Stimulated activated CD4-positive, alpha-beta T cell treated with anti-CD3 and anti-CD28 coated beads, Interleukin-15, amount 100 ng/mL, for 24 hours (primary cell): ENCODE results near the gene CERS2.
A peak's percentile ranks its signal among the peaks of the same experiment; 100 is the strongest.
"Not testable (repeated sequence)": the region's sequence is repeated elsewhere in the genome, so short reads cannot be mapped to it uniquely, and the experiment has no call there.

Experiments
- DNase-seq: peaks from one replicate; pipeline ENCODE4 v3.0.0-alpha.2; 2020

CERS2 gene

DNA sequence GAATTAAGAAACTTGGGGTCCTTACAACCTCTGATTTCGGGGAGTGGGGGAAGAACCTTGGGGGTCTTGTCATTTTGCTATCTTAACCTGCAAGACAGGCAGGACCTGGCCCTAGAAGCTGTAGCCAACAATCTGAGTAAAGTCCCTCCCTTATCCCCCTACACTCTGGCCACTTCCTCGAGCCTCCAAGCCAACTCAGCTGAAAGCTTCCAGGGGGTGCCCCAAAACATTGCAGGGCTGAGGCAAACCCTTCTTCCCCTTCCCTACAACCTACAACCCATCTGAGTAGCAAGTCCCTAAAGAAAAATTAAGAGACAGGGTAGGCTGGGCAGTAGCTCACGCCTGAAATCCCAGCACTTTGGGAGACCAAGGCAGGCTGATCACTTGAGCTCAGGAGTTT, 5.0 kb downstream of the CERS2 start:
- no peak for DNase-seq

DNA sequence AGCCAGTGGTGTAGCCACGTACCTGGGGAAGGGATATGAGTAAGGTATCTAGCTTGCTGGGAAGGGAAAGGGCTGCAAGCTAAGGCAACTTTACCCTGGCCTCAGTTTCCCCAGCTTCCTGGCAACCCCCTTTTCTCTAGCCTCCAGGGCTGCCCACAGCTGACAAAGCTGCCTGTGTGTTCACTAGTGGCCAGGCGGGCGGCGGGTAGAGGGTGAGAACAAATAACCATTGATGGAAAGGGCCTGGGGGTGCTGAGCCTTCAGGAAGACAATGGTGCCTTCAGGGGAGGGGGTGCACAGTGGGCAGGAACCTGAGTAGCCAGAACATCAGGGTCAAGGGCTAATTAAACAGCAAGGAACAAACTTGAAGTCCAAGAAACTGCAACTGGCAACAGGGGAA, 6.1 kb downstream of the CERS2 start:
- DNase-seq, result no peak

DNA sequence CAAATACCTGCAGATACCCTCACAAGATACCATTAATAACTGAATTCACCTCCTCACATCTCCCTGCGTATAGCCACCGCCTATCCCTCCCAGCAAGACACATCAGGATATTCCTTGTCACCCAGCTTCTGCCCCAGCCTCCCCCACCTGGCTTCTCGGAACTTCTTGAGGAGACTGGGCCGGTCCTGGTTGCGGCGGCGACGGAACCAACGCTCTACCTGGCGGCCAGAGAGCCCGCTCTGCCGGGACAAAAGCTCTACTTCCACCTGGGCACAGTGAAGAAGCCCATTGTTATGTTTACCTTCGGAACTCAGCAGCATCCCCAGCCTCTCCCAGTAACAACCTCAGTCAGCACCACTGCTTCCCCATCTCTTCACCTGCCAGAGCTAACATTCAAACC, 6.7 kb downstream of the CERS2 start:
- DNase-seq, result no peak

- DNase-seq, result no peak
Measured at GRCh38 chr1:150966011-150966410, 8.6 kb downstream of the CERS2 start.

GRCh38 chr1:150965605-150966004, 9.0 kb downstream of the CERS2 start:
- no peak for DNase-seq

- no peak for DNase-seq
Measured at GRCh38 chr1:150964164-150964489, 10.5 kb downstream of the CERS2 start.

- DNase-seq, result no peak
Measured at GRCh38 chr1:150963321-150964163, 11.1 kb downstream of the CERS2 start.

- no peak for DNase-seq
Measured at GRCh38 chr1:150961756-150962155, 12.9 kb downstream of the CERS2 start.

DNA sequence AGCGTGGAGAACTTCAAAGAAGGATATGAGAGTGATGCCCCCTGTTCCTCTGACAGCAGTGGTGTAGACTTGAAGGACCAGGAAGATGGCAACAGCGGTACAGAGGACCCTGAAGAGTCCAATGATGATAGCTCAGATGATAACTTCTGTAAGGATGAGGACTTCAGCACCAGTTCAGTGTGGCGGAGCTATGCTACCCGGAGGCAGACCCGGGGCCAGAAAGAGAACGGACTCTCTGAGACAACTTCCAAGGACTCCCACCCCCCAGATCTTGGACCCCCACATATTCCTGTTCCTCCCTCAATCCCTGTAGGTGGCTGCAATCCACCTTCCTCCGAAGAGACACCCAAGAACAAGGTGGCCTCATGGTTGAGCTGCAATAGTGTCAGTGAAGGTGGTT, 14.0 kb downstream of the CERS2 start:
- no peak for DNase-seq

DNA sequence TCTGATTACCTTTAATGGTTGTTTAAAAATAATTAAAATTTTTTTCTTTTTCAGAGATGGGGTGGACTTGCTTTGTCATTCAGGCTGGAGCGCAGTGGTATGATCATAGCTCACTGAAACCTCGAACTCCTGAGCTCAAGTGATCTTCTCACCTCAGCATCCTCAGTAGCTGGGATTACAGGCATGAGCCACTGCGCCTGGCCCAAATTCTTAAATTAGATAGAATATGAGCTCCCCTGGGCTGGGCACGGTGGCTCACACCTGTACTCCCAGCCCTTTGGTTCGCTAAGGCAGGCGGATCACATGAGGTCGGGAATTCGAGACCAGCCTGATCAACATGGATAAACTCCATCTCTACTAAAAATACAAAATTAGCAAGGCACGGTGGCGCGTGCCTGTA, 17.0 kb downstream of the CERS2 start:
- no peak for DNase-seq

DNA sequence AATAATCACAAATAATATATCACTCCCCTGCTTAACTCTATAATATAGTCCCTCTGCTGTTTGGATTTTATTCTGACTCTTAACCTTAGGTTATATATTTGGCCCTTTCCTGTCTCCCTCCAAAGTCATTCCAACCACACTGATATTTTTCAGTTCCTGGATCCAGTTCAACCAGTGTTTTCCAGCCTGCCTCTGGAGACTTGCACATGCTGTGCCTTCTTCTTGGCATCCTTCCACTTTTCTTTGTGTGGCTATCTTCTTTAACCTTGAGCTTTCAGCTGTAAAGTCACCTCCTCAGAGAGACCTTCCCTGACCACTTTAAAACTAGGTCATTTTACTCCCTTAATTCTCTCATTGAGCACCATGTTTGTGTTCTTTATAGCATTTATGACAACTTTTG, 19.4 kb downstream of the CERS2 start:
- no peak for DNase-seq

- no peak for DNase-seq
Measured at GRCh38 chr1:150954708-150955107, 19.9 kb downstream of the CERS2 start.

DNA sequence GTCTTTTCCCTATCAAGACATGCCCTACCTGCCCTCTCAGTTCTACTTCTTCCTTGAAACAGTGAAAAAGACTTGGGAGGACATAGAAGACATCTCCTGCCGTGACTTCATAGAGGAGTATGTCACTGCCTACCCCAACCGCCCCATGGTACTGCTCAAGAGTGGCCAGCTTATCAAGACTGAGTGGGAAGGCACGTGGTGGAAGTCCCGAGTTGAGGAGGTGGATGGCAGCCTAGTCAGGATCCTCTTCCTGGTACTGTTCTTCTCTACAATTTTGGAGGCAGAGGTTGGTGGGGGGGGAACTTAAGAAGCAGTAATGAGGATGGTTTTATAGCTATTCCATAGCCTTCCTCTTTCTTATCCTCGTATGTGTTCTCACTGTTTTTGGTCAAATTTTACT, 29.8 kb downstream of the CERS2 start:
- no peak for DNase-seq

DNA sequence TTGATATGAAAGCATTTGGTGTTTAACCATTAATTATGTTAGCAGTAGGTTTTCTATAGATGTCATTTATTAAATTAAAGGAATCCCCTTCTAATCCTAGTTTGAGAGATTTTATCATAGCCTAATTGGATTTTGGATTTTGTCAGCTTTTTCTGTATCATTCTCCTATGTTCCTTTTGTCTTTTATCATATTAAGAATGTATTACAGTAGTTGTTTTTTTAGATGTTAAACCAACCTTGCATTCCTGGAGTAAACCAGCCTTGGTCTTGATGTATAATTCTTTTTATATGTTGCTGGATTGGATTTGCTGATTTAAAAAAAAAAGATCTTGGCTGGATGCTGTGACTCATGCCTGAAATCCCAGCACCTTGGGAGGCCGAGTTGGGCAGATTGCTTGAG, 42.9 kb downstream of the CERS2 start:
- no peak for DNase-seq

- not testable (repeated sequence) for DNase-seq
Measured at GRCh38 chr1:150928775-150929174, 45.9 kb downstream of the CERS2 start.

DNA sequence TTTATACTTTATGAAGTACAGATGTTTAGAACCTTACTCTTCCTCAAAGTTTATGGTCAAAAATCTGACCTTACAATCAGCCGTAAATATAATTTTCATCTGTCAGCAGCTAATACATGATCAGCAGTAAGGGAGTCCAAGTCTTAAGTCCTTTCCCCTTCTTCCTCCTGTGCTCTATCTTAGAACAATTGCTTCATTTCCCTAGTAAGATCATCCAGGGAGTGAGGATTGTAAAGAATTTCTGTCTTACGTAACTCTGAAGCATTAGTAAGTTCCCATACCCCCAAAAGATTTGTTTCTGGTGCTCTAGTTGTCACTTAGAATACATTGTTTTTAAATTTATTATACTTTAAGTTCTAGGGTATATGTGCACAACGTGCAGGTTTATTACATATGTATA, 46.3 kb downstream of the CERS2 start:
- DNase-seq, result no peak

DNA sequence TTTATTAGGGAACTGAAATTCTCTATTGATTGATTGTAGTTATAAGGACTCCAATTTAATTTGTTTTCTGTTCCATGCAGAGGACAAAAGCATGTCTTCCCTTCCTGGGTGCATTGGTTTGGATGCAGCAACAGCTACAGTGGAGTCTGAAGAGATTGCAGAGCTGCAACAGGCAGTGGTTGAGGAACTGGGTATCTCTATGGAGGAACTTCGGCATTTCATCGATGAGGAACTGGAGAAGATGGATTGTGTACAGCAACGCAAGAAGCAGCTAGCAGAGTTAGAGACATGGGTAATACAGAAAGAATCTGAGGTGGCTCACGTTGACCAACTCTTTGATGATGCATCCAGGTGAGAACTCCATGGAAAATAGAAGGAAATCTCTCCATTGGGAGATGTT, 47.0 kb downstream of the CERS2 start:
- DNase-seq, result no peak

- DNase-seq, result peak; percentile 96
Measured at GRCh38 chr1:150926097-150926741, 48.4 kb downstream of the CERS2 start, which contains the start of gene SETDB1. SETDB1 (plus strand) TSS chr1:150926363; CDS start chr1:150927715, 1,352 bp downstream.

DNA sequence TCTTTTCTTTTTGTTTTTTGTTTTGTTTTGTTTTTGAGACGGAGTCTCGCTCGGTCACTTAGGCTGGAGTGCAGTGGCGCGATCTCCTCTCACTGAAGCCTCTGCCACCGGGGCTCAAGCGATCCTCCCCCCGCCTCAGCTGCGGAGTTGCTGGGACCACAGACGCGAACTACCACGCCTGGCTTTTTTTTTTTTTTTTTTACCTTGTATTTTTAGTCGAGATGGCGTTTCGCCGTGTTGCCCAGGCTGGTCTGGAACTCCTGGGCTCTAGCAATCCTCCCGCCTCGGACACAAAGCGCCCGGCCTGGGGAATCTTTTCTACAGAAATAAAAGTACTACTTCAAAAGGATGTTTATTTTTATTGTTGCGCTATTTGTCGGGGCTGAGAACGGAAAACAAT, 49.6 kb downstream of the CERS2 start:
- peak; percentile 23 for DNase-seq

GRCh38 chr1:150922519-150922975, 52.1 kb downstream of the CERS2 start:
- DNase-seq, result peak; percentile 88

- DNase-seq, result no peak
Measured at GRCh38 chr1:150917387-150917786, 57.2 kb downstream of the CERS2 start.
